GM12875 (cell line): ENCODE measurements around the gene SSTR5.

ENCODE experiments used
- H3K4me3 ChIP-seq: one replicate; pipeline ENCODE4 v1.5.1; 2011; ENCODE audit warnings: low read depth, low read length, control low read depth
- CTCF ChIP-seq: IDR thresholded peaks from 2 replicates; pipeline ENCODE4 v1.5.1; 2011; ENCODE audit warnings: low read depth, mild to moderate bottlenecking, control low read depth, inconsistent platforms, low read length, moderate library complexity, borderline replicate concordance; ENCODE audit not compliant: insufficient read depth

Gene SSTR5

DNA sequence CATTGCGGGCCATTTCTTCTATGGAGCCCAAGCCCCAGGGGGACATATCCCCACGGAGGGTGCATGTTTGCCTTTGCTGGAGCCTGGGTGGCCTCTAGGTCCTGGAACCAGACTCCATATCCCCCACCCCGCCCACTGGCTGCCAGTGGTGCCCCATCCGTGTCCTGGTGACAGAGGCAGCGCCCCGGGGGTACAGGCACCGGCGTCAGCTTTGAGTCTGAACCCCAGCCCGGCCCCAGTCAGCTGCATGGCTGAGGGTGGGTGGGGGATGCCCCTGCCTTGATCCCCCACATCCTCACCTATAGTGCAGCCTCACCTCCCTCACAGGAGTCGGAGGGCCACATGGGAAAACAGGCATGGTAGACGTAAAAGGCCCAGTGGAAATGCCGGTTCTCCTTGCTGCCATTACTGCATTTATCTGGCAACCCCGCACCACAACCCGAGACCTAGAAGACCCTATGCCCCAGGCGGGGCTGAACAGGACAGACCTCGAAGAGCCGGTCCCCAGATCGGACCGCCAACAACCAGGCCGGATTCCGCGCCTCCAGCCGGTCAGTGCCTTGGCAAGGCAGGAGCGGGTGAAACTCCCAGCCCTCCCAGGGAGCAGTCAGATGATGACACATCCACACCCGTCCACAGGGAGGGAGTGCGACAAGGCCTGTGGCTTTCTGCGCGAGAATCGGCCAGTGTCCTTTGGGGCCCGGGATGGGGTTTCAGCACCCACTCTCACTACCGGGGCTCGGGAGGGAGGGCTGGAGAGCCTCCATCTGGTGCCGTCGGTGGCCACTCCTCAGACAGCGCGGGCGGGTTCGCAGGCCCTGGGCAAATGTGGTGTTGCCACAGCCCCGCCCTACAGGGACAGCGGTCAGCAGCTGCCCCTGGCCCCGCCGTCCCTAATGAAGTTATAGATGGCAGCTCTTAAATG is 11.9 kb upstream of the SSTR5 start:
- H3K4me3 ChIP-seq, result no peak overlapping the region
- no peak for TF ChIP-seq CTCF

DNA sequence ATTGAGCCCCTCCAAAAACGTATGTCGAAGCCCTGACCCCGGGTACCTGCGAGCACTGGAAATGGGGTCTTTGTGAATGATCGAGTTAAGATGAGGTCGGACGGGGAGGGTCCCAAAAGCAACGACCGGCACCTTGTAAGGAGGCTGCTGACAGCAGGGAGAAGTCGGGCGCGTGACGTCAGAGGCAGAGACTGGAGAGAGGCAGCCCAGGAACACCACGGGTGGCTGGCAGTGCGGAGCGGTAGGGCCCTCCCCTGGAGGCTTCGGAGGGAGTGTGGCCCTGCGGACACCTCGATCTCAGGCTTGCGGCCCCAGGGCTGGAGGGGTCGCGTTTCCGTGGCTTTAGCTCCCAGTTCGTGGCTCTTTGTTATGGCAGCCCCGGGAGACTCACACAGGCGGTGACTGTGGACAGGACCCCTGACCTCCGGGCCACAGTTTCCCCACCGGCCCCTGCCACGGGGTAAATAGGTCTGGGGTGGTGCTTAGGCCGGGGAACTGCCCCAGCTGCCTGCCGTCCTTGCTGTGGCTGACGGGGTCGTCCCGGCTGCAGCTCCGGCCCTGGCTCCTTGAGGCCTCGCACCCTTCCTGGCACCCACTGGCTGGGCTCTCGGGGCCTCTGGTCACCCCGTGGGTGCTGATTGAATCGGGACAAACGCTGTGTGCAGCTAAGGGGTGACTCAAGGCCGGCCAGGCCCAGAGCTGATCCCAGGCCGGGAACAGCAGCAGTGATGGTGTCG is 10.6 kb upstream of the SSTR5 start:
- H3K4me3 ChIP-seq, result no peak overlapping the region

DNA sequence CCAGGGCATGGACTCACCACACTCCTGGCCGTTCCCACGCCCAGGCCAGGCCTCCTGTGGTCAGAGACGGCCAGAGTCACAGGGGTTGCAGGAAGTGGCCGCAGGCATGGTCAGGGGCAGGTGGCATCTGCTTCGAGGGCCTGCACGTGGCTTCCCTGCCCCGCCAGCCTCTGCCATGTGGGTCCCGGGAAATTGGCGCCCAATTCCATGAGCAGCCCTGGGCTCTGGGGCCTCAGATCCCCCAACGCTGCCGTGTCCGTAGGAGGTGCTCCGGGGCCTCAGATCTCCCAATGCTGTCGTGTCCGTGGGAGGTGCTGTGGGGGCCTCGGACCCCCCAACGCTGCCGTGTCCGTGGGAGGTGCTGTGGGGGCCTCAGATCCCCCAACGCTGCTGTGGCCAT is 9.7 kb upstream of the SSTR5 start:
- H3K4me3 ChIP-seq, result no peak overlapping the region
- no peak for TF ChIP-seq CTCF

More for the DNA sequence above, 10.6 kb upstream of the SSTR5 start:
- TF ChIP-seq CTCF, result no peak

GRCh38 chr16:1063728-1064127 is 8.8 kb upstream of the SSTR5 start:
- no peak for TF ChIP-seq CTCF
- H3K4me3 ChIP-seq, result no peak overlapping the region

- TF ChIP-seq CTCF, result no peak
- H3K4me3 ChIP-seq, result no peak overlapping the region
Measured at GRCh38 chr16:1065469-1066128, 6.9 kb upstream of the SSTR5 start.

DNA sequence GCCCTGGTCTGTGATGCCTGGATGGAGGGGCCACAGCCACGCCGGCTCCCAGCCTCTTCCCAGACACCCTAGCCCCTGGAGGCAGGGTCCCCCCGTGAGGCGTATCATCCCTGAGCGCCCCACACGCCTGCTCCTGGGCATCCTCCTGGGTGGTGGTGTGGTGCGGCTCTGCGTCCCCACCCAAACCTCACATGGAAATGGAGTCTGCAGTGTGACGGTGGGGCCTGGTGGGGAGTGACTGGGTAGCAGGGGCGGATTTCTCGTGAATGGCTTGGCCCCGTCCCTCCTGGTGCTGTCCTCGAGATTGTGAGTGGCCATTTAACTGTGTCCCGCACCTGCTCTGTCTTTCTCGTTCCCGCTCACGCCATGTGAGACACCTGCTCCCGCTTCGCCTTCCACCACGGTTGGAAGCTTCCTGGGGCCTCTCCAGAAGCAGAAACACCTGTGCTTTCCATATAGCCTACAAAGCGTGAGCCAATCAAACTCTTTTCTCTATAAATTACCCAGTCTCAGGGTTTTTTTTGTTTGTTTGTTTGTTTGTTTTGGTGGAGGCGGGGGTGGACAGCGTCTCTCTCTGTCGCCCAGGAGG is 5.9 kb upstream of the SSTR5 start:
- TF ChIP-seq CTCF, result no peak
- no peak overlapping the region for H3K4me3 ChIP-seq
